KOPT-K1 (cell line): ENCODE results near the gene NAALADL2.

ENCODE experiments used
- H3K27ac ChIP-seq: fragments of 200-600 bp; sonication (generic); 2 replicates; pipeline ENCODE4 v1.5.1; 2016; ENCODE audit warnings: antibody characterized with exemption, mild to moderate bottlenecking, low read depth, low read length; ENCODE audit not compliant: poor library complexity, severe bottlenecking
- H3K36me3 ChIP-seq: fragments of 200-600 bp; sonication (generic); 2 replicates; pipeline ENCODE4 v1.5.1; 2017; ENCODE audit warnings: antibody characterized with exemption, mild to moderate bottlenecking, low read length, moderate library complexity; ENCODE audit not compliant: insufficient read depth
- H3K9me3 ChIP-seq: fragments of 200-600 bp; sonication (generic); 2 replicates; pipeline ENCODE4 v1.5.1; 2017; ENCODE audit warnings: antibody characterized with exemption, low read length, mild to moderate bottlenecking; ENCODE audit not compliant: insufficient read depth, poor library complexity, severe bottlenecking

NAALADL2 gene

DNA sequence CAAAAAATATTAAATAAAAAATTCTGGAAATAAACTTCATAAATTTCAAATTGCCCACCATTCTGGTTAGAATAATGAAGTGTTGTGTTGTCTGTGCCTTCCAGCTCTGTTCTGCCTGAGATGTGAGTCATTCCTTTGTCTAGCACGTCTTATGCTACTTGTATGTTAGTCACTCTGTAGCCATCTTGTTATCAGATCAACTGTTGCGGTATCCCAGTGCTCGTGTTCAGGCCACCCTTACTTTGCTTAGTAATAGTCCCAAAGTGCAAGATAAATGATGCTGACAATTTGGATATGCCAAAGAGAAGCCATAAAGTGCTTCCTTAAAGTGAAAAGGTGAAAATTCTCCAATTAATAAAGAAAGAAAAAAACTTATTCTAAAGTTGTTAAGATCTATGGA lies 527.5 kb downstream of the NAALADL2 start:
- H3K27ac ChIP-seq: no peak overlapping the region
- H3K9me3 ChIP-seq: no peaks in the 10 kb centered on the region
- no peaks in the 10 kb centered on the region for H3K36me3 ChIP-seq

DNA sequence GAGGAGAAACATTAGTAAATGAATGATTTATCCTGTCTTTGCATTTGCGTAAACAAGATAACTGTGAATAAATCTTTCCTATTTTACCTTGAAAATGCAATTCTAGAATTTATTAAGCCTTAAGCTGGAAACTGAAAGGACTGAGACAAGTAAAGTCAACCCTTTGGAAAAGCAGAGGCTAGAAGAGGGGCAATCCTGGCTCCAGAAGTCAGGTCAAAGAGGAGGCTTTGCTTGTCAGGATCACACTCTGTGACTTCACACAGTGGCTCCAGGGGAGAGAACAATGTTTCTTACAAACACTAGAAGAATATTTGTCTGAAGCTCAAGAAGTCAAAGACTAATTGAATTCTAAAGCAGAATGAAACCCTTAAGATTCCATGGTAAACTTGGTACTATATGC lies 530.4 kb downstream of the NAALADL2 start:
- Histone ChIP-seq H3K27ac (no peak overlapping the region), H3K9me3 (no peaks in the 10 kb centered on the region), H3K36me3 (no peaks in the 10 kb centered on the region)

DNA sequence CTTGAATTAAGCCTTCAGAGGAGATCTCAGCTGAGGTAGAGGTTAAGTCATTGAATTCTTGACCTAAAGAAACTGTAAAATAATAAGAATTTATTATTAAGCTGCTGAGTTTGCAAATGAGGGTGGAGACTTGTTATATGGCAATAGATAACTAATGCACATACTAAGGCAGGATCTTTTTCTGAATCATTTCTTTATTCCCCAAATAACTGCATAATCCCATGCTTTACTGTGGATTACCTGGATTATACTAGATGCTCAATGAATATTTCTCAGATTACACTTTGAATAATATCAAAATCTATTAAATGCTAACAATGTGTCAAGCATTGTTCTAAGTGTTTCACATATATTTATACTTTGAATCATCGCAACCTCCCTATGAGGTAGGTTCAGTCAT lies 532.5 kb downstream of the NAALADL2 start:
- H3K36me3 ChIP-seq: no peaks in the 10 kb centered on the region

DNA sequence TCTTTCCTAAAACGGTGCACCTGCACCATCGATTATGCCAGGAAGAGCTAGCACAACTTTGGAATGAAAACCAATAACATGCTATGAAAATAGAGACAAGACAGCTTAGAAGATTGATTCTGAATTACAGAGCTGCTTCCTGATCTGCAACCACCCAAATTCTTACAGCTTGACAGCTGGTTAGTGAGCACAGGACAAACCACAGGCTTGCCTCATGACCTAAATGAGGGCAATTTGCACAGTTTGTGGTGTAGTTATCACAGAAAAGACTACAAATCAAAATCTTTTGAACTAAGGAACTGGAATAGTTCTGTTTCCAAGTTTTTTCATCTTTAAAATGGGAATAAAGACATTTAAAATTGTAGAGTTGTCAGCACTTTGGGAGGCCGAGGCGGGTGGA lies 533.5 kb downstream of the NAALADL2 start:
- Histone ChIP-seq H3K9me3 (no peaks in the 10 kb centered on the region), H3K27ac (no peak overlapping the region), H3K36me3 (no peaks in the 10 kb centered on the region)

More for the DNA sequence above, 532.5 kb downstream of the NAALADL2 start:
- H3K27ac ChIP-seq: no peak overlapping the region
- no peaks in the 10 kb centered on the region for H3K9me3 ChIP-seq

DNA sequence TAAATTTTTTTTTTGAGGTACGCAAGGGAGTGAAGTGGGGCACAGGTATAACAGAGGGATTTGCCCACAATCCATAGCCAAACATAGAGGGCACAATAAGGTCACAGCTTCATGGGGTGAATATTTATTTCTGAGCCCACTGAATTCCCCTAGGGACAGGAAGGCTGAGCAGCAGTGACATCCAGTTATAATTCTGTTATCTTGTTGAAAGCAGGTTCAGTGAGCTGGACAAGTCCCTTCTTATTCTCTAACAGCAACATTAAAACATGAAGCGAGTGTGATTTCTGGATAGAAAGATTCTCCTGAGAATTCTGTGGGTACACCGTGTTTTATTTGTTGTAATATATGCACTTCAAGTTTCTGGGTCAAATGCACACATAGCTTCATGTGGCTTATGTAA lies 538.2 kb downstream of the NAALADL2 start:
- no peaks in the 10 kb centered on the region for H3K36me3 ChIP-seq
- H3K9me3 ChIP-seq: no peaks in the 10 kb centered on the region
- no peak overlapping the region for H3K27ac ChIP-seq

DNA sequence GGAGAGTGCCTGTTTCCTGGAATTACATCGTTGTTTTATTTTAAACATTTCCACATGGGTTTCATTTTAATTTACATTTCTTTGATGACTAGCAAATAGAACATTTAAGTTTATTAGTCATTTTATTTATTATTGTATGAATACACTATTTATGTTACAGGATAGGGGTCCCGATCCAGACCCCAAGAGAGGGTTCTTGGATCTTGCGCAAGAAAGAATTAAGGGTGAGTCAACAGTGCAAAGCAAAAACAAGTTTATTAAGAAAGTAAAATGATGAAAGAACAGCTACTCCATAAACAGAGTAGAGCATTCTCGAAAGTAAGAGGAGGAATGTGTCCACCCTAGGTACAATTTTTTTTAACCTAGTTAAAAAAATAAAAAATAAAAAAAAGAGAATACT lies 539.5 kb downstream of the NAALADL2 start:
- Histone ChIP-seq H3K9me3 (no peaks in the 10 kb centered on the region), H3K36me3 (no peaks in the 10 kb centered on the region), H3K27ac (no peak overlapping the region)

DNA sequence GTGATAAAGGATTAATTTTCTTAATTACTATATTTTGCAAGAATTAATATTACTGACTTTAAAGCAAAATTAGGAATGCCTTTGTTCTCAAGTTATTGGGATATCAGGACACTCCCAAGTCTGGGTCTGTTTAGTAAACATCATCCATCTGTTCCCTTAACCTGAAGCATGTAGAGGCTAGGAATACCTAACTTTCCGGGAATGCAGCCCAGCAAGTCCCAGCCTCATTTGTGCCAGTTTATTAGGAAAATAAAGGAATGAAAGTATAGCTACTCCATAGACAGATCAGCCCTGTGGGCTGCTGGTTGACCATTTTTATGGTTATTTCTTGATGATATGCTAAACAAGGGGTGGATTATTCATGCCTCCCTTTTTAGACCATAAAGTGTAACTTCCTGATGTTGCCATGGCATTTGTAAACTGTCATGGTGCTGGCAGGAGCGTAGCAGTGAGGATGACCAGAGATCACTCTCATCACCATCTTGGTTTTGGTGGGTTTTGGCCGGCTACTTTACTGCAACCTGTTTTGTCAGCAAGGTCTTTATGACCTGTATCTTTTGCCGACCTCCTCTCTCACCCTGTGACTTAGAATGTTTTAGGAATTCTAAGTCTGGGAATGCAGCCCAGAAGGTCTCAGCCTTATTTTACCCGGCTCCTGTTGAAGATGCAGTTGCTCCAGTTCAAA lies 540.2 kb downstream of the NAALADL2 start:
- Histone ChIP-seq H3K27ac (no peak overlapping the region), H3K9me3 (no peaks in the 10 kb centered on the region)

DNA sequence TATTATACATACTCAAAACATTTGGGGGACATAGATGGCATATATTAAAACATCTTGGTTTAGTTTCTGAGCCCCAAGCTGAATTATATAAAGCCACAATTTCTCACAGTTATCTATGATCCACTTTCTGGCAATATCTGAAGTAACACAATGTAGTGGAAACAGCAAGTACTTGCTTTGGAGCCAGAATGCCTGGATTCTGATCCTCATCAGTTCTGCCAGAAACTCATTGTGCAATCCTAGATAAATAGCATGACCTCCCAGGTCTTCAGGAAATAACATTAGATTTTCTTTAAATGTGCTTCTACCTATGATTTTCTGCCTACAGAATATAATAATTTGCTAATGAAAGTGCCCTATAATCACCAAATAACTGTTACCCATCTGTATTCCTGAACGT lies 544.9 kb downstream of the NAALADL2 start:
- no peak overlapping the region for H3K27ac ChIP-seq
- H3K36me3 ChIP-seq: no peaks in the 10 kb centered on the region
- no peaks in the 10 kb centered on the region for H3K9me3 ChIP-seq

More for the DNA sequence above, 540.2 kb downstream of the NAALADL2 start:
- H3K36me3 ChIP-seq: no peaks in the 10 kb centered on the region

DNA sequence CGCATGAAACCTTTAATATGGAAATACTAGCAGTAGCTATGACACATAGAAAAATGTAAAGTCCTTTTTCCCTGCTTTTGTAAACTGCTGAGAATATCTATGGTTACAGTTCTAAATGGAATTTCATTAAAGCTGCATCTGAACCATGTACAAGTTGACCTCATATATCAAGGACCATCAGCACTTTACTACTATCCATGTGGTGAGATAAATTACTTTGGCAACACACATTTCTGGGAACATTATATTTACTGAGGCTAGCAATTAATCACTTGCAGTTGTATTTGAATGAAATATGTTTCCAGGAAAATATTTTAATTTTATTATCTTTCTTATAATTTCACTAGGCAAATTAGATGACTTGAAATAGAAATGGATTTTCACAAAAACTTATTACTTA lies 545.5 kb downstream of the NAALADL2 start:
- Histone ChIP-seq H3K27ac (no peak overlapping the region), H3K36me3 (no peaks in the 10 kb centered on the region), H3K9me3 (no peaks in the 10 kb centered on the region)

DNA sequence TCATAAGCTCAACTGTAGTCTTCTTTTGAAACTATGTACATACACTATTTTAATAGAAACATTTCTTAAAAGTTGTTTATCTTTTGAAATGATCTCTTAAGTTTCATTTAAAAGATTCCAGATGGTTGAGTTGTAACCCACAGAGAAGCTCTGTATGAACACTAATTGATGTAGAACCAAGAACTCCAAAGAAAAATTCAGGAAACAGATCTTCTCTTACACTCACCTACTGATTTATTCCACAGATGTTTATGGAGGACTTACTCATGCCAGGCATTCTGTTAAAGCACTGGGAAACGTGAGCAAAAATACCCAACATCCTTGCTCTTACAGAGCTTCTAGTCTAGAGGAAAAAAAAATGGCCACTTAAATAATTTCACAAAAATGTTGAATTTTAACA lies 551.1 kb downstream of the NAALADL2 start:
- Histone ChIP-seq H3K27ac (no peak overlapping the region), H3K9me3 (no peaks in the 10 kb centered on the region), H3K36me3 (no peaks in the 10 kb centered on the region)

DNA sequence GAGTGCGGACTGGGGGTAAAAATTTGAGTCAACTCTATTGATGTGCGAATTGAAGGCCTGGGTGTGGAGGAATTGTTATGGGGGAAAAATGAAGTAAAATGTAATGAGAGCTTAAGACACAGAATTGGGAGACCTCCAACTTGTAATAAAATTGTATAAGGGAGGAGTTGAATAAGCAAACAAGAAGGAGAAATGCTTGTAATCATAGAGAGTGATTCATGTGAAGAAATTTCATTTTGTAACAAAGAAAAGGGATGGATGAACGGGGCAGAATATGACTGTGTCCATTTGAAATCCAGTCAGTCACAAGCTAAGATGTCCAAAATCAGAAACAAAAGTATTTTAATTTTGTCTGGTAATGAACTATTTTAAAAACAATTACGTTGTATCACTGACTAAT lies 552.3 kb downstream of the NAALADL2 start:
- no peak overlapping the region for H3K27ac ChIP-seq
- H3K36me3 ChIP-seq: no peaks in the 10 kb centered on the region
- H3K9me3 ChIP-seq: no peaks in the 10 kb centered on the region

DNA sequence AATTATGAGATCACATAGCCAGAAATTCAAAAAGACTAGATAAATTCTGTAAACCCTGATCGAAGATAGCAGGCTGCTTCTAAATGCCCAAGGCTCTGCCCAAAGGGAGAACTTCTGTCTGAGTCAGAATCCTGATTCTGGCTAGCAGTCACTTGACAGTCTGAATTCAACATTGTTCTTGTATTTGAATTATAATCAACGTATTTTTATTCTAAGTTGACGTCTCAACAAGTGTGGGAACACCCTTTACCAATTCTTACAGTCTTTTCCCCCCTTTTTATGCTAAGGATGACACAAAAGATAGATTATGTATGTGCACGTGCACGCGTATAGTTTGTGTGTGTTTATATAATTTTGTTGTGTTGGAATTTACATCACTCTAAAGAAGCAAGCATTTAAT lies 552.8 kb downstream of the NAALADL2 start:
- H3K36me3 ChIP-seq: no peaks in the 10 kb centered on the region
- no peaks in the 10 kb centered on the region for H3K9me3 ChIP-seq
- H3K27ac ChIP-seq: no peak overlapping the region

DNA sequence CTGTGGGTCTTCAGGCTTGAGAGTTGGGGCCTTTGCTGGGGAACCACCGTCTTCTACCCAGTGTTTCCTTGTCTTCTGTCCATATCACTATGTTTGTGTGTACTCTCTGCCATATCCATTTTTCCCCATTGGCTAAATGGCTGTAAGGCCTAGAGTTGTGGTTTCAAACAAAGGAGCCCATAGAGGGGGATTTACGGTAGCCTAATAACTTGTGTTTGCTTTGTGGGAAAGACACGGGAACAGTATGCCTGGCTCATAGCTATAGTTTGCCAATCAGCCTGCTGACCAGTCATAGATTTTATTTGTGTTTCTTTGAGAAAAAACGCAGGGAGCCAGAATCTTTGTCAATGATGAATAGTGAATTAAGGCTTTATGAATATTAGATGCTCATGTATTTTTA lies 554.8 kb downstream of the NAALADL2 start:
- Histone ChIP-seq H3K27ac (no peak overlapping the region), H3K36me3 (no peaks in the 10 kb centered on the region), H3K9me3 (no peaks in the 10 kb centered on the region)

DNA sequence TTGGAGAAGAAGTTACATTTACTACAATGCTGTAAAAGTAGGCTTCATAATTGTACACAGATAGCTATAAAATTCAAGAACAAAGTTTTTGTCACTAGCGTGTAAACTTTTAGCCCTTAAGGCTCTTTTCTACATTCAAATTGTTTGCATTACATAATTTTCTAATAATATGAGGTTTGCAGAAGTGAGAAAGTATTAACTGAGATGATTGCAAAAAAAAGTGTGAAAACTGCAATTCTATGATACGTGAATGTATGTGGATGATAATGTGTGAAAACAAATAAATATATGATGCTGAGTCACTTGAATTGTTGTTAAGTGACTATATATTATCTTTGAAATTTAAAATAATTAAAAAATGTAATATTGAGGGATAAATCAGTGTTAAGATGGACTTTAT lies 557.5 kb downstream of the NAALADL2 start:
- Histone ChIP-seq H3K9me3 (no peaks in the 10 kb centered on the region), H3K36me3 (no peaks in the 10 kb centered on the region)

DNA sequence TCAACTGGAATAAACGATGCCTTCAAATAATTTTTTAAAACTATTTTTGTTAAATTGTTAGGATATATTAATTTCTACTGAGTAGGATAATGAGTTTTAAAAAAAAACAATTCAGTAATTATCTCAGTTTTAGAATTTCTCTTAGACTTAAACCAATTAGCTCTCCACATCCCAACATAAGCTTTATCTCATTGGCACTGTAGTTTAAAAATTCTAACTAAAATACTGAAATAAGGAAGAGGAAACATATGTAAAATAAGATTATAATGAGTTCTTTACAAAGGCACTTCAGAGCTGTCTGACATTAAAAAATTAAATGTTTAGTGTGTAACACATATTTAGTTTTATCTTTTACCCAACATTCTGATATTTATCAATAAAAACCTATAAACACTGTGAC lies 558.3 kb downstream of the NAALADL2 start:
- no peaks in the 10 kb centered on the region for H3K9me3 ChIP-seq
- H3K36me3 ChIP-seq: no peaks in the 10 kb centered on the region
- H3K27ac ChIP-seq: no peak overlapping the region

More for the DNA sequence above, 557.5 kb downstream of the NAALADL2 start:
- H3K27ac ChIP-seq: no peak overlapping the region

DNA sequence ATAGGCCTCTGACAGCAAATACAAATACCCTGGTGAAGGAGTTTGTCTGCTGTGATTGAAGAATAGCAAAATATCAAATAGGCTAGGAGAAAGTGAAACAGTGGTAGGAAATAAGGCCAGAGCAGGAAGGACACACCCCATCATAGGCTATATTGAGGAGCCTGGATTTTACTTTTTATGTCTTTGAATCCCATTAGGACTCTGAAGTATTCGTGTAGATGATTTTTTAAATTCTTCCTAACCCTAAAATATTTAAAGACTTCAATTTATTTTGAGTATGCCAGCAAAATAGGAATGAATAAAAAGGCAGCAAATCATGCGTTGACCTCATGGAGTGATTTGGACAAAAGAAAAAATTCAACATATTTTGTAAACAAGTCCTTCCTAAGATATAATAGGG lies 562.8 kb downstream of the NAALADL2 start:
- no peak overlapping the region for H3K27ac ChIP-seq
- no peaks in the 10 kb centered on the region for H3K36me3 ChIP-seq
- no peaks in the 10 kb centered on the region for H3K9me3 ChIP-seq
